GM12878 (cell line): ENCODE measurements around the gene SEPTIN1. TPM values are rescaled to one million over a fixed set of nuclear protein-coding genes. Genes with fewer than 3 reads are reported as not detected.
A peak's percentile ranks its signal among the peaks of the same experiment; 100 is the strongest.

Experiments
- ATAC-seq: fragments of 200-7000 bp; cut with Tn5 transposase; 3 replicates; pipeline ENCODE4 v1.9.1; 2020; ENCODE audit warnings: mild to moderate bottlenecking, moderate library complexity
- BruUV-seq: library from RNA; stranded (reverse); fragments of 400-500 nt; replicated peaks from 2 replicates; lab custom pipeline; 2021; lab: Mats Ljungman, UMichigan
- CTCF ChIA-PET: fragments of 300-600 bp; sonication (Branson Sonifier 250); formaldehyde crosslinking; extraction: SDS; loops from one replicate; lab custom pipeline; 2021; ENCODE audit warnings: inconsistent platforms; lab: Yijun Ruan, JAX
- POLR2A ChIA-PET: fragments of 350-600 bp; formaldehyde crosslinking; extraction: SDS; loops from one replicate; lab custom pipeline; 2021; ENCODE audit warnings: inconsistent platforms; lab: Charles Lee
- RAD21 ChIA-PET: fragments of 300-600 bp; sonication (Branson Sonifier 250); formaldehyde crosslinking; loops from one replicate; lab custom pipeline; 2023; ENCODE audit warnings: antibody characterized with exemption; ENCODE audit not compliant: unreplicated experiment; lab: Charles Lee
- SMC1A ChIA-PET: fragments of 300-600 bp; sonication (Branson Sonifier 250); formaldehyde crosslinking; loops from one replicate; lab custom pipeline; 2023; ENCODE audit not compliant: unreplicated experiment, uncharacterized antibody; lab: Charles Lee
- DNase-seq: peaks from one replicate; pipeline ENCODE4 v3.0.0-alpha.2; 2011; ENCODE audit warnings: low read depth, low spot score
- FAIRE-seq: peaks from 3 replicates; lab custom pipeline; 2011; peaks lifted over from hg19 to GRCh38; lab: Jason Lieb, UNC
- H2AFZ ChIP-seq: 2 replicates; pipeline ENCODE4 v1.6.0; 2011; ENCODE audit warnings: low read depth, low read length, control low read depth; ENCODE audit not compliant: control insufficient read depth
- H3K27ac ChIP-seq: 2 replicates; pipeline ENCODE4 v1.5.1; 2011; ENCODE audit warnings: control low read depth; ENCODE audit not compliant: control insufficient read depth, insufficient read depth
- H3K27me3 ChIP-seq, 2 experiments: replicated peaks in 1 of 2; 2 replicates each; pipeline versions ENCODE4 v1.6.0 to v1.6.1; 2011; ENCODE audit warnings: low read length in 1 of 2; ENCODE audit not compliant: control insufficient read depth in 2 of 2, insufficient read depth in 2 of 2
- H3K36me3 ChIP-seq, 2 experiments: 2 replicates each; pipeline ENCODE4 v1.5.1; 2011; ENCODE audit warnings: low read length in 1 of 2; ENCODE audit not compliant: control insufficient read depth in 2 of 2, insufficient read depth in 2 of 2
- H3K4me1 ChIP-seq: 2 replicates; pipeline ENCODE4 v1.6.1; 2011; ENCODE audit warnings: mild to moderate bottlenecking, low read length, moderate library complexity, mixed read lengths; ENCODE audit not compliant: control insufficient read depth, insufficient read depth
- H3K4me2 ChIP-seq: 2 replicates; pipeline ENCODE4 v1.6.0; 2011; ENCODE audit warnings: control low read depth; ENCODE audit not compliant: control insufficient read depth, insufficient read depth
- H3K4me3 ChIP-seq: fragments of 200-600 bp; sonication (generic); 2 replicates; pipeline ENCODE4 v1.5.1; 2016
- H3K79me2 ChIP-seq: 2 replicates; pipeline ENCODE4 v1.6.0; 2011; ENCODE audit warnings: low read length; ENCODE audit not compliant: control insufficient read depth, insufficient read depth
- H3K9ac ChIP-seq: 2 replicates; pipeline ENCODE4 v1.8.0; 2011; ENCODE audit warnings: low read length, control low read depth, mixed read lengths; ENCODE audit not compliant: control insufficient read depth, insufficient read depth
- H3K9me3 ChIP-seq: replicated peaks from 3 replicates; pipeline ENCODE4 v1.5.1; 2011; ENCODE audit warnings: mild to moderate bottlenecking, low read length; ENCODE audit not compliant: control insufficient read depth, insufficient read depth
- H4K20me1 ChIP-seq: 2 replicates; pipeline ENCODE4 v1.6.0; 2011; ENCODE audit not compliant: control insufficient read depth, insufficient read depth
- ATF7 ChIP-seq: fragments of 450-650 bp; IDR thresholded peaks from 2 replicates; pipeline ENCODE4 v1.6.1; 2016; ENCODE audit warnings: low read depth, mild to moderate bottlenecking
- CHD2 ChIP-seq: IDR thresholded peaks from 2 replicates; pipeline ENCODE4 v1.6.1; 2011; ENCODE audit warnings: low read depth, low read length, improper control_type of control experiment, borderline replicate concordance
- NRF1 ChIP-seq: conservative IDR thresholded peaks from 2 replicates; pipeline ENCODE4 v1.6.1; 2011; ENCODE audit warnings: mild to moderate bottlenecking, low read depth, low read length, improper control_type of control experiment
- PAX8 ChIP-seq: fragments of 450-650 bp; IDR thresholded peaks from 2 replicates; pipeline ENCODE4 v1.6.1; 2017; ENCODE audit warnings: mild to moderate bottlenecking, moderate library complexity
- SIX5 ChIP-seq: IDR thresholded peaks from 2 replicates; pipeline ENCODE4 v1.6.1; 2011; ENCODE audit warnings: mild to moderate bottlenecking, low read depth, low read length, moderate library complexity; ENCODE audit not compliant: severe bottlenecking
- USF1 ChIP-seq: IDR thresholded peaks from 2 replicates; pipeline ENCODE4 v1.6.1; 2011; ENCODE audit warnings: borderline replicate concordance, low read depth, mild to moderate bottlenecking, moderate library complexity, mixed read lengths, low read length; ENCODE audit not compliant: insufficient read depth; ENCODE audit errors: extremely low read length
- WGBS: methylation state at CpG from one replicate; pipeline ENCODE4 v1.1.6; 2016; ENCODE audit warnings: low lambda C conversion rate; ENCODE audit not compliant: insufficient replicate concordance, insufficient coverage; ENCODE audit errors: missing lambda C conversion rate; 5-methylcytosine and 5-hydroxymethylcytosine counted together
- in situ Hi-C: fragments of 300-500 bp; cut with MboI; formaldehyde crosslinking; loops from 9 replicates; pipeline ENCODE4 v1.14.3; 2018; ENCODE audit warnings: mixed read lengths
- intact Hi-C: fragments of 100-400 bp; cut with micrococcal nuclease; formaldehyde crosslinking; loops from one replicate; pipeline ENCODE4 v1.14.2; 2022; ENCODE audit not compliant: unreplicated experiment
- polyA plus RNA-seq, 11 experiments: library from polyadenylated mRNA; depleted of rRNA in 4 of 11; unstranded in 6 of 11; stranded (reverse) in 5 of 11; fragments of >200 nt; fragmentation: Nextera tagmentation in 4 of 11; fragmentation: Illumina TruSeq in 1 of 11; extraction: Ambion mirVana in 4 of 11; extraction: Trizol in 1 of 11; gene quantifications; 1 replicate in 1 of 11; 2 replicates in 10 of 11; pipeline versions ENCODE4 v1.2.1 to v1.2.3, GENCODE V29; 2011 to 2016; ENCODE audit warnings: inconsistent platforms in 2 of 11, missing spikeins in 2 of 11, low read depth in 1 of 11
- total RNA-seq, 4 experiments: library from RNA; depleted of rRNA in 3 of 4; stranded (reverse); fragments of >200 nt in 3 of 4; fragmentation: Illumina TruSeq in 1 of 4; extraction: Trizol in 1 of 4; gene quantifications; 2 replicates each; pipeline versions ENCODE4 v1.2.1 to v1.2.3, GENCODE V29; 2013 to 2021

The SEPTIN1 gene
- total and polyA plus RNA-seq, 10 of the 15 experiments (the other 5 are each of a cell fraction or from before 2014, with no cell fraction given): 2.8 to 153 (median 94.1) TPM

- POLR2A ChIA-PET: interaction anchor here (0.7 to 2.1 kb wide), 7 partner anchors 9 to 263 kb away, joined by 3 to 8 read pairs (median 4); no protein-coding TSS in a partner anchor
- Histone ChIP-seq H3K4me3 (peak overlapping the region; percentile 97), H3K4me1 (peaks cover 16% of the 10 kb centered on the region), H3K79me2 (peaks cover 35% of the 10 kb centered on the region), H3K27ac (peak overlapping the region; percentile 64), H3K9me3 (no peaks in the 10 kb centered on the region), H3K9ac (peak overlapping the region; percentile 86), H3K4me2 (peak overlapping the region; percentile 98), H3K27me3 (no peaks in the 10 kb centered on the region), H4K20me1 (peaks cover 17% of the 10 kb centered on the region), H2AFZ (no peak overlapping the region), H3K36me3 (peaks cover 2 to 4% of the 10 kb centered on the region in 2 experiments; a peak in 2 of 4 replicates)
- intact Hi-C loops: no loop called here
- CTCF ChIA-PET: interaction anchor here (0.6 to 9.0 kb wide), 8 partner anchors 12 to 276 kb away, joined by 3 to 70 read pairs (median 4); partner anchors contain the start of genes DCTPP1 and ZNF771
- DNase-seq: no peak
- no TSS peak for BruUV-seq
- in situ Hi-C loops: no loop called here
- RAD21 ChIA-PET: interaction anchor here (0.6 to 3.8 kb wide), 5 partner anchors 14 to 260 kb away, joined by 3 to 33 read pairs (median 5); partner anchors contain the start of genes CD2BP2, SEPTIN1 and ZNF771
- ATAC-seq: no peak
- TF ChIP-seq SIX5: no peak
- FAIRE-seq: no peak
- SMC1A ChIA-PET: interaction anchor here (1.1 to 3.5 kb wide), 3 partner anchors 12 to 39 kb away, joined by 4 to 15 read pairs (median 4); partner anchors contain the start of gene ZNF771
- 3% methylated on average over 4 of the region's 4 CpGs for WGBS
Measured at GRCh38 chr16:30368792-30369090, 13.6 kb downstream of the SEPTIN1 start.

GRCh38 chr16:30368122-30368791 is 14.1 kb downstream of the SEPTIN1 start:
- POLR2A ChIA-PET: interaction anchor here (0.9 to 2.1 kb wide), 5 partner anchors 10 to 168 kb away, joined by 3 to 8 read pairs (median 4); no protein-coding TSS in a partner anchor
- TF ChIP-seq USF1 (no peak), CHD2 (no peak), PAX8 (no peak), ATF7 (no peak), NRF1 (no peak)
- no TSS peak for BruUV-seq
- 10% methylated on average over 8 of the region's 8 CpGs for WGBS
- Histone ChIP-seq H3K27ac (peak overlapping the region; percentile 64), H3K9ac (peak overlapping the region; percentile 86), H3K4me2 (peak overlapping the region; percentile 98), H3K4me1 (peaks cover 16% of the 10 kb centered on the region), H3K79me2 (peaks cover 35% of the 10 kb centered on the region), H3K36me3 (peaks cover 3 to 6% of the 10 kb centered on the region in 2 experiments; a peak in 3 of 4 replicates), H3K9me3 (no peaks in the 10 kb centered on the region), H2AFZ (no peak overlapping the region), H3K27me3 (no peaks in the 10 kb centered on the region), H3K4me3 (peak overlapping the region; percentile 97), H4K20me1 (peaks cover 17% of the 10 kb centered on the region)
- in situ Hi-C loops (no loop called here), intact Hi-C loops (no loop called here)
- FAIRE-seq (no peak), DNase-seq (no peak), ATAC-seq (no peak)
- RAD21 ChIA-PET: interaction anchor here (0.6 to 3.8 kb wide), 5 partner anchors 13 to 261 kb away, joined by 3 to 33 read pairs (median 4); partner anchors contain the start of genes CD2BP2, SEPTIN1 and ZNF771
- CTCF ChIA-PET: interaction anchor here (0.6 to 9.0 kb wide), 6 partner anchors 12 to 254 kb away, joined by 3 to 70 read pairs (median 4); partner anchors contain the start of genes DCTPP1, SEPTIN1 and ZNF771
- SMC1A ChIA-PET: interaction anchor here (1.1 to 3.5 kb wide), 3 partner anchors 11 to 40 kb away, joined by 4 to 15 read pairs (median 4); partner anchors contain the start of gene ZNF771
